CD8-positive, alpha-beta memory T cell (primary cell): Measurements from ENCODE around the gene CCNI2. TPM values are rescaled to one million over a fixed set of nuclear protein-coding genes. Genes with fewer than 3 reads are reported as not detected.

Experiments used
- CTCF ChIA-PET: fragments of 350-600 bp; sonication (Branson Sonifier 250); formaldehyde crosslinking; loops from one replicate; lab custom pipeline; 2021; ENCODE audit warnings: antibody characterized with exemption; lab: Charles Lee
- POLR2A ChIA-PET: fragments of 350-600 bp; sonication (Branson Sonifier 250); formaldehyde crosslinking; loops from one replicate; lab custom pipeline; 2021; ENCODE audit warnings: antibody characterized with exemption; lab: Charles Lee
- DNase-seq, 5 donors: peaks; one replicate each; pipeline versions ENCODE4 v3.0.0 to v3.0.0-alpha.2; 2020 to 2022; ENCODE audit warnings: mixed read lengths in 1 of 5
- H3K27ac ChIP-seq: one replicate; pipeline ENCODE4 v1.7.0; 2013; ENCODE audit warnings: low read depth, mild to moderate bottlenecking, low read length, moderate library complexity
- H3K27me3 ChIP-seq: 2 replicates; pipeline ENCODE4 v1.7.0; 2013; ENCODE audit warnings: low read length, mild to moderate bottlenecking; ENCODE audit not compliant: insufficient read depth, poor library complexity, severe bottlenecking
- H3K36me3 ChIP-seq: 2 replicates; pipeline ENCODE4 v1.7.0; 2013; ENCODE audit warnings: mild to moderate bottlenecking, low read length, moderate library complexity; ENCODE audit not compliant: insufficient read depth
- H3K4me1 ChIP-seq: 2 replicates; pipeline ENCODE4 v1.7.0; 2013; ENCODE audit warnings: mild to moderate bottlenecking, low read length, moderate library complexity; ENCODE audit not compliant: insufficient read depth
- H3K4me3 ChIP-seq: 2 replicates; pipeline ENCODE4 v1.7.0; 2013; ENCODE audit warnings: mild to moderate bottlenecking, low read length
- H3K9me3 ChIP-seq: 2 replicates; pipeline ENCODE4 v1.7.0; 2013; ENCODE audit warnings: mild to moderate bottlenecking, low read length
- H3K27ac Mint-ChIP-seq, 8 donors: one replicate each; pipeline ENCODE4 v1.8.0; 2020 to 2021; ENCODE audit warnings: mixed read lengths in 8 of 8, mild to moderate bottlenecking in 6 of 8, inconsistent platforms in 3 of 8, moderate library complexity in 3 of 8
- H3K27me3 Mint-ChIP-seq, 2 donors: one replicate each; pipeline ENCODE4 v1.8.0; 2020 to 2021; ENCODE audit warnings: mixed read lengths in 2 of 2, mild to moderate bottlenecking in 1 of 2, moderate library complexity in 1 of 2
- H3K36me3 Mint-ChIP-seq, 3 donors: one replicate each; pipeline ENCODE4 v1.8.0; 2020 to 2021; ENCODE audit warnings: mixed read lengths in 3 of 3, inconsistent platforms in 1 of 3, mild to moderate bottlenecking in 1 of 3
- H3K4me1 Mint-ChIP-seq, 3 donors: one replicate each; pipeline ENCODE4 v1.8.0; 2020 to 2021; ENCODE audit warnings: mixed read lengths in 3 of 3, inconsistent platforms in 1 of 3, mild to moderate bottlenecking in 1 of 3
- H3K4me3 Mint-ChIP-seq, 7 donors: one replicate each; pipeline ENCODE4 v1.8.0; 2020 to 2021; ENCODE audit warnings: mixed read lengths in 7 of 7, mild to moderate bottlenecking in 6 of 7, moderate library complexity in 4 of 7, inconsistent platforms in 2 of 7
- H3K9me3 Mint-ChIP-seq, 5 donors: one replicate each; pipeline ENCODE4 v1.8.0; 2020 to 2022; ENCODE audit warnings: mixed read lengths in 5 of 5, mild to moderate bottlenecking in 3 of 5, moderate library complexity in 2 of 5, inconsistent platforms in 1 of 5
- polyA plus RNA-seq: library from polyadenylated mRNA; unstranded; fragments of 300-500 nt; fragmentation: Illumina TruSeq; gene quantifications from one replicate; pipeline ENCODE4 v1.2.3, GENCODE V29; 2021
- total RNA-seq, 2 experiments: library from RNA; stranded (reverse); gene quantifications; one replicate each; pipeline ENCODE4 v1.2.3, GENCODE V29; 2021

CCNI2 gene
- total and polyA plus RNA-seq, 3 experiments from 2014 or later, result 3.4 to 9.1 (median 8.8) TPM

- H3K4me3 ChIP-seq, result no peak overlapping the region
- peaks cover 21 to 37% (median 30%) of the 10 kb centered on the region in 3 donors for H3K4me1 Mint-ChIP-seq
- H3K27me3 Mint-ChIP-seq, result peaks cover 12% of the 10 kb centered on the region in 2 donors
- H3K27ac ChIP-seq, result no peak overlapping the region
- H3K27ac Mint-ChIP-seq, result no peak overlapping the region
- H3K9me3 Mint-ChIP-seq, result no peaks in the 10 kb centered on the region
- POLR2A ChIA-PET, result no interaction called here
- H3K9me3 ChIP-seq, result no peaks in the 10 kb centered on the region
- H3K27me3 ChIP-seq, result no peaks in the 10 kb centered on the region
- H3K36me3 Mint-ChIP-seq, result no peaks in the 10 kb centered on the region
- peak overlapping the region in 1 of 7 donors; percentile 15 for H3K4me3 Mint-ChIP-seq
- H3K36me3 ChIP-seq, result no peaks in the 10 kb centered on the region
- peaks cover 15% of the 10 kb centered on the region for H3K4me1 ChIP-seq
- CTCF ChIA-PET, result no interaction called here
- peak in 1 of 5 donors; percentile 9 for DNase-seq
These were observed 33.4 kb downstream of the CCNI2 start for GRCh38 chr5:132780577-132780976.

GRCh38 chr5:132781029-132781428 lies 33.8 kb downstream of the CCNI2 start:
- Mint-ChIP-seq H3K27ac (no peak overlapping the region), H3K9me3 (no peaks in the 10 kb centered on the region), H3K36me3 (no peaks in the 10 kb centered on the region), H3K27me3 (peaks cover 13 to 16% of the 10 kb centered on the region in 2 donors), H3K4me3 (peak overlapping the region in 1 of 7 donors; percentile 15), H3K4me1 (peaks cover 18 to 32% (median 25%) of the 10 kb centered on the region in 3 donors)
- DNase-seq, result no peak
- H3K36me3 ChIP-seq, result no peaks in the 10 kb centered on the region
- no peak overlapping the region for H3K27ac ChIP-seq
- H3K9me3 ChIP-seq, result no peaks in the 10 kb centered on the region
- ChIA-PET CTCF (interaction anchor here (1.0 kb wide), 1 partner anchor 39 kb away, joined by 7 read pairs; no protein-coding TSS in a partner anchor), POLR2A (no interaction called here)
- no peaks in the 10 kb centered on the region for H3K27me3 ChIP-seq
- no peak overlapping the region for H3K4me3 ChIP-seq
- H3K4me1 ChIP-seq, result peaks cover 15% of the 10 kb centered on the region

GRCh38 chr5:132782101-132782500 lies 34.9 kb downstream of the CCNI2 start:
- no peaks in the 10 kb centered on the region for H3K27me3 ChIP-seq
- H3K27ac Mint-ChIP-seq, result no peak overlapping the region
- H3K4me1 ChIP-seq, result peaks cover 10% of the 10 kb centered on the region
- no peaks in the 10 kb centered on the region for H3K9me3 ChIP-seq
- H3K36me3 Mint-ChIP-seq, result no peaks in the 10 kb centered on the region
- no peak overlapping the region for H3K4me3 ChIP-seq
- ChIA-PET CTCF (interaction anchor here (1.0 to 1.9 kb wide), 3 partner anchors 10 to 38 kb away, joined by 5 to 7 read pairs (median 6); partner anchors contain the start of gene CCNI2), POLR2A (no interaction called here)
- peaks cover 17 to 29% (median 23%) of the 10 kb centered on the region in 3 donors for H3K4me1 Mint-ChIP-seq
- no peaks in the 10 kb centered on the region for H3K9me3 Mint-ChIP-seq
- H3K27me3 Mint-ChIP-seq, result peaks cover 16% of the 10 kb centered on the region in 2 donors
- peak overlapping the region in 1 of 7 donors; percentile 53 for H3K4me3 Mint-ChIP-seq
- no peaks in the 10 kb centered on the region for H3K36me3 ChIP-seq
- H3K27ac ChIP-seq, result no peak overlapping the region
- DNase-seq, result no peak

GRCh38 chr5:132785365-132785764 lies 38.1 kb downstream of the CCNI2 start:
- no peak overlapping the region for H3K27ac ChIP-seq
- H3K4me1 ChIP-seq, result no peaks in the 10 kb centered on the region
- no peak overlapping the region for H3K4me3 Mint-ChIP-seq
- no peak overlapping the region for H3K27ac Mint-ChIP-seq
- H3K4me1 Mint-ChIP-seq, result peaks cover 6 to 11% (median 8%) of the 10 kb centered on the region in 3 donors
- no peaks in the 10 kb centered on the region for H3K27me3 ChIP-seq
- CTCF ChIA-PET, result no interaction called here
- peaks cover 16 to 17% of the 10 kb centered on the region in 2 donors for H3K27me3 Mint-ChIP-seq
- POLR2A ChIA-PET, result no interaction called here
- no peak for DNase-seq
- H3K4me3 ChIP-seq, result no peak overlapping the region
- H3K9me3 Mint-ChIP-seq, result peaks cover 0 to under 1% (median 0%) of the 10 kb centered on the region in 5 donors
- H3K9me3 ChIP-seq, result no peaks in the 10 kb centered on the region
- no peaks in the 10 kb centered on the region for H3K36me3 ChIP-seq
- peaks cover 0 to 1% (median 0%) of the 10 kb centered on the region in 3 donors for H3K36me3 Mint-ChIP-seq

- DNase-seq, result no peak
- CTCF ChIA-PET, result no interaction called here
- Mint-ChIP-seq H3K4me3 (no peak overlapping the region), H3K27me3 (peaks cover 14 to 19% of the 10 kb centered on the region in 2 donors), H3K4me1 (peaks cover 1 to 6% (median 3%) of the 10 kb centered on the region in 3 donors), H3K36me3 (peaks cover 0 to 3% (median 0%) of the 10 kb centered on the region in 3 donors), H3K9me3 (peaks cover 0 to 2% (median 0%) of the 10 kb centered on the region in 5 donors), H3K27ac (no peak overlapping the region)
- Histone ChIP-seq H3K27me3 (no peaks in the 10 kb centered on the region), H3K36me3 (no peaks in the 10 kb centered on the region), H3K4me3 (no peak overlapping the region), H3K9me3 (no peaks in the 10 kb centered on the region), H3K4me1 (no peaks in the 10 kb centered on the region), H3K27ac (no peak overlapping the region)
- POLR2A ChIA-PET, result no interaction called here
These were observed 38.6 kb downstream of the CCNI2 start for GRCh38 chr5:132785864-132786263.

GRCh38 chr5:132787076-132787475 lies 39.9 kb downstream of the CCNI2 start:
- H3K27ac Mint-ChIP-seq, result no peak overlapping the region
- no peak for DNase-seq
- Histone ChIP-seq H3K27ac (peak overlapping the region; percentile 51), H3K36me3 (no peaks in the 10 kb centered on the region), H3K4me1 (no peaks in the 10 kb centered on the region), H3K27me3 (no peaks in the 10 kb centered on the region), H3K9me3 (no peaks in the 10 kb centered on the region), H3K4me3 (no peak overlapping the region)
- no peaks in the 10 kb centered on the region for H3K4me1 Mint-ChIP-seq
- no peak overlapping the region for H3K4me3 Mint-ChIP-seq
- peaks cover 0 to 3% (median 3%) of the 10 kb centered on the region in 3 donors for H3K36me3 Mint-ChIP-seq
- CTCF ChIA-PET, result interaction anchor here (1.6 kb wide), 1 partner anchor 33 kb away, joined by 6 read pairs; no protein-coding TSS in a partner anchor
- H3K27me3 Mint-ChIP-seq, result peaks cover 9 to 18% of the 10 kb centered on the region in 2 donors
- POLR2A ChIA-PET, result no interaction called here
- peaks cover 0 to 2% (median 0%) of the 10 kb centered on the region in 5 donors for H3K9me3 Mint-ChIP-seq

- Mint-ChIP-seq H3K9me3 (peaks cover 0 to 2% (median 0%) of the 10 kb centered on the region in 5 donors), H3K27ac (peak overlapping the region in 2 of 8 donors; percentile 1 to 2), H3K36me3 (peaks cover 0 to 3% (median 3%) of the 10 kb centered on the region in 3 donors), H3K27me3 (peaks cover 10 to 24% of the 10 kb centered on the region in 2 donors), H3K4me1 (no peaks in the 10 kb centered on the region), H3K4me3 (no peak overlapping the region)
- Histone ChIP-seq H3K36me3 (no peaks in the 10 kb centered on the region), H3K27ac (peak overlapping the region; percentile 51), H3K9me3 (no peaks in the 10 kb centered on the region), H3K4me3 (no peak overlapping the region), H3K27me3 (no peaks in the 10 kb centered on the region), H3K4me1 (no peaks in the 10 kb centered on the region)
- POLR2A ChIA-PET, result no interaction called here
- CTCF ChIA-PET, result no interaction called here
- DNase-seq, result no peak
These were observed 41.3 kb downstream of the CCNI2 start for GRCh38 chr5:132788508-132788907.

GRCh38 chr5:132788990-132789886 lies 42.0 kb downstream of the CCNI2 start:
- Mint-ChIP-seq H3K27me3 (peaks cover 10 to 28% of the 10 kb centered on the region in 2 donors), H3K4me1 (no peaks in the 10 kb centered on the region), H3K4me3 (no peak overlapping the region), H3K9me3 (peaks cover 0 to 2% (median 0%) of the 10 kb centered on the region in 5 donors), H3K27ac (peak overlapping the region in 1 of 8 donors; percentile 74), H3K36me3 (peaks cover 0 to 3% (median 3%) of the 10 kb centered on the region in 3 donors)
- no peaks in the 10 kb centered on the region for H3K9me3 ChIP-seq
- H3K27ac ChIP-seq, result peak overlapping the region; percentile 20
- ChIA-PET POLR2A (no interaction called here), CTCF (no interaction called here)
- H3K4me1 ChIP-seq, result no peaks in the 10 kb centered on the region
- no peaks in the 10 kb centered on the region for H3K36me3 ChIP-seq
- H3K4me3 ChIP-seq, result no peak overlapping the region
- no peak for DNase-seq
- no peaks in the 10 kb centered on the region for H3K27me3 ChIP-seq
